GM21526 (cell line): ENCODE data around the gene NPW.
"Not testable (repeated sequence)": the region's sequence is repeated elsewhere in the genome, so short reads cannot be mapped to it uniquely, and the experiment has no call there.

Source experiments
- ATAC-seq: cut with Tn5 transposase; IDR thresholded peaks from one replicate; pipeline ENCODE4 v1.9.1; 2021; ENCODE audit warnings: moderate library complexity; ENCODE audit not compliant: unreplicated experiment, low FRiP score

The NPW gene

GRCh38 chr16:2033909-2034695 is 14.5 kb downstream of the NPW start:
- ATAC-seq = not testable (repeated sequence)

- ATAC-seq = no peak
These were observed 15.3 kb downstream of the NPW start for GRCh38 chr16:2034696-2035430.

- no peak for ATAC-seq
These were observed 16.0 kb downstream of the NPW start for GRCh38 chr16:2035431-2036199.

GRCh38 chr16:2036200-2036966 is 16.8 kb downstream of the NPW start:
- no peak for ATAC-seq

GRCh38 chr16:2037115-2037514 is 17.5 kb downstream of the NPW start:
- ATAC-seq = no peak

GRCh38 chr16:2037647-2038381 is 18.2 kb downstream of the NPW start:
- no peak for ATAC-seq

- ATAC-seq = no peak
These were observed 19.0 kb downstream of the NPW start for GRCh38 chr16:2038382-2039231.

GRCh38 chr16:2039274-2040031 is 19.9 kb downstream of the NPW start:
- no peak for ATAC-seq

GRCh38 chr16:2040041-2040786 is 20.6 kb downstream of the NPW start:
- ATAC-seq = no peak

GRCh38 chr16:2040787-2041522 is 21.4 kb downstream of the NPW start:
- ATAC-seq = no peak

- ATAC-seq = no peak
These were observed 22.8 kb downstream of the NPW start for GRCh38 chr16:2042171-2042985.

- ATAC-seq = no peak
These were observed 23.5 kb downstream of the NPW start for GRCh38 chr16:2042986-2043666.

- no peak for ATAC-seq
These were observed 24.3 kb downstream of the NPW start for GRCh38 chr16:2043667-2044451.

- no peak for ATAC-seq
These were observed 25.0 kb downstream of the NPW start for GRCh38 chr16:2044541-2044940.
